Measurements from ENCODE around the gene STX18.
A peak's percentile ranks its signal among the peaks of the same experiment; 100 is the strongest.
"Not testable (repeated sequence)": the region's sequence is repeated elsewhere in the genome, so short reads cannot be mapped to it uniquely, and the experiment has no call there.

The STX18 gene

GRCh38 chr4:4477796-4478195 is 64.1 kb downstream of the STX18 start:
- DNase-seq = no peak

GRCh38 chr4:4477391-4477790 is 64.5 kb downstream of the STX18 start:
- no peak for DNase-seq

GRCh38 chr4:4474476-4474875 is 67.4 kb downstream of the STX18 start:
- no peak for DNase-seq

- no peak for DNase-seq
Measured at GRCh38 chr4:4472344-4472958, 69.4 kb downstream of the STX18 start.

- DNase-seq = no peak
Measured at GRCh38 chr4:4471195-4471594, 70.7 kb downstream of the STX18 start.

- DNase-seq = no peak
Measured at GRCh38 chr4:4470208-4470607, 71.6 kb downstream of the STX18 start.

GRCh38 chr4:4465238-4465637 is 76.6 kb downstream of the STX18 start:
- not testable (repeated sequence) for DNase-seq

- no peak for DNase-seq
Measured at GRCh38 chr4:4462970-4463369, 78.9 kb downstream of the STX18 start.

GRCh38 chr4:4461850-4462249 is 80.0 kb downstream of the STX18 start:
- peak; percentile 24 for DNase-seq

GRCh38 chr4:4461178-4461577 is 80.7 kb downstream of the STX18 start:
- no peak for DNase-seq

GRCh38 chr4:4460759-4461158 is 81.1 kb downstream of the STX18 start:
- peak; percentile 54 for DNase-seq

- no peak for DNase-seq
Measured at GRCh38 chr4:4459181-4459580, 82.7 kb downstream of the STX18 start.

- no peak for DNase-seq
Measured at GRCh38 chr4:4457803-4458553, 83.9 kb downstream of the STX18 start.

GRCh38 chr4:4456816-4457578 is 84.9 kb downstream of the STX18 start:
- no peak for DNase-seq

- no peak for DNase-seq
Measured at GRCh38 chr4:4456351-4456750, 85.5 kb downstream of the STX18 start.

GRCh38 chr4:4455210-4455865 is 86.5 kb downstream of the STX18 start:
- DNase-seq = no peak

- DNase-seq = peak; percentile 18
Measured at GRCh38 chr4:4446434-4446833, 95.4 kb downstream of the STX18 start.

- DNase-seq = no peak
Measured at GRCh38 chr4:4443821-4444220, 98.0 kb downstream of the STX18 start.

GRCh38 chr4:4440333-4441061 is 101.4 kb downstream of the STX18 start:
- peak; percentile 37 for DNase-seq

- DNase-seq = no peak
Measured at GRCh38 chr4:4439782-4440181, 102.1 kb downstream of the STX18 start.

GRCh38 chr4:4438891-4439290 is 103.0 kb downstream of the STX18 start:
- no peak for DNase-seq

GRCh38 chr4:4437798-4438470 is 103.9 kb downstream of the STX18 start:
- DNase-seq = no peak
